ENCODE data around the gene DGKQ. TPM values are rescaled to one million over a fixed set of nuclear protein-coding genes. Genes with fewer than 3 reads are reported as not detected.

Gene DGKQ
- total and polyA plus RNA-seq, 2 of the 13 experiments (the other 11 are each of a cell fraction or from before 2014, with no cell fraction given) = 4.5 to 7.2 TPM

GRCh38 chr4:954211-955020 lies 19.0 kb downstream of the DGKQ start:
- no peaks in the 10 kb centered on the region for H3K9me3 ChIP-seq (ENCODE audit: low read length)
- H3K79me2 ChIP-seq (ENCODE audit: insufficient read depth, low read length) = no peaks in the 10 kb centered on the region
- H4K20me1 ChIP-seq (ENCODE audit: insufficient read depth, low read length) = no peaks in the 10 kb centered on the region
- no peak overlapping the region for H3K9ac ChIP-seq (ENCODE audit: insufficient read depth, low read depth, low read length)
- no peaks in the 10 kb centered on the region for H3K4me1 ChIP-seq (ENCODE audit: insufficient read depth, low read length)
- H3K36me3 ChIP-seq (replicated peaks in 1 of 2; ENCODE audit: control insufficient read depth in 1 of 2, insufficient read depth in 2 of 2, low read length in 2 of 2) = no peaks in the 10 kb centered on the region
- no peak for FAIRE-seq
- no peak overlapping the region for H2AFZ ChIP-seq (ENCODE audit: low read length)
- ChIA-PET POLR2A (no interaction called here), CTCF (ENCODE audit: low intra/inter-chr PET ratio, low total read pairs) (no interaction called here)
- TF ChIP-seq GMEB2 (CRISPR knock-in tag; IDR thresholded peaks at IDR 0.05; ENCODE audit: low read depth) = no peak
- no peak for DNase-seq (ENCODE audit: low spot score)
- intact Hi-C loops (cut with micrococcal nuclease; ENCODE audit: unreplicated experiment) = no loop called here
- no peak overlapping the region for H3K27ac ChIP-seq (ENCODE audit: extremely low read length, insufficient read depth, low read length)
- H3K27me3 ChIP-seq (ENCODE audit: control insufficient read depth in 1 of 2, insufficient read depth in 2 of 2, low read length in 2 of 2) = no peaks in the 10 kb centered on the region
- no TSS peak for BruUV-seq (replicated peaks)
- 82% methylated on average over 11 of the region's 17 CpGs for WGBS (ENCODE audit: low lambda C conversion rate)
- no peak overlapping the region for H3K4me2 ChIP-seq (ENCODE audit: low read depth, low read length)
- no peak overlapping the region for H3K4me3 ChIP-seq (replicated peaks in 1 of 3; ENCODE audit: insufficient read depth in 1 of 3, low read depth in 2 of 3, low read length in 3 of 3)
- ATAC-seq = no peak
- in situ Hi-C loops (cut with HindIII; ENCODE audit: extremely low pct_ligation_motif_present, low pct_unique_long_range_greater_than_20kb) = no loop called here

- in situ Hi-C loops (cut with HindIII; ENCODE audit: extremely low pct_ligation_motif_present, low pct_unique_long_range_greater_than_20kb) (no loop called here), intact Hi-C loops (cut with micrococcal nuclease; ENCODE audit: unreplicated experiment) (no loop called here)
- Histone ChIP-seq H3K4me3 (replicated peaks in 1 of 3; ENCODE audit: insufficient read depth in 1 of 3, low read depth in 2 of 3, low read length in 3 of 3) (no peak overlapping the region), H3K4me1 (ENCODE audit: insufficient read depth, low read length) (peaks cover 2% of the 10 kb centered on the region; the same call in 1 of the 2 replicates), H2AFZ (ENCODE audit: low read length) (no peak overlapping the region), H3K9ac (ENCODE audit: insufficient read depth, low read depth, low read length) (no peak overlapping the region), H3K4me2 (ENCODE audit: low read depth, low read length) (no peak overlapping the region), H3K79me2 (ENCODE audit: insufficient read depth, low read length) (no peaks in the 10 kb centered on the region), H3K9me3 (ENCODE audit: low read length) (no peaks in the 10 kb centered on the region), H4K20me1 (ENCODE audit: insufficient read depth, low read length) (no peaks in the 10 kb centered on the region), H3K27me3 (ENCODE audit: control insufficient read depth in 1 of 2, insufficient read depth in 2 of 2, low read length in 2 of 2) (no peaks in the 10 kb centered on the region), H3K36me3 (replicated peaks in 1 of 2; ENCODE audit: control insufficient read depth in 1 of 2, insufficient read depth in 2 of 2, low read length in 2 of 2) (no peaks in the 10 kb centered on the region), H3K27ac (ENCODE audit: extremely low read length, insufficient read depth, low read length) (no peak overlapping the region)
- no TSS peak for BruUV-seq (replicated peaks)
- DNase-seq (ENCODE audit: low spot score) = no peak
- ChIA-PET POLR2A (no interaction called here), CTCF (ENCODE audit: low intra/inter-chr PET ratio, low total read pairs) (no interaction called here)
- no peak for FAIRE-seq
- no peak for TF ChIP-seq MYC (CRISPR knock-in tag; IDR thresholded peaks at IDR 0.05; ENCODE audit: borderline replicate concordance)
- WGBS (ENCODE audit: low lambda C conversion rate) = 89% methylated on average over 13 of the region's 13 CpGs
- no peak for ATAC-seq
Observed at GRCh38 chr4:953574-953915, 19.8 kb downstream of the DGKQ start.
